Chondrocyte (in vitro differentiated cells): Measurements from ENCODE around the gene TEX51. TPM values are rescaled to one million over a fixed set of nuclear protein-coding genes. Genes with fewer than 3 reads are reported as not detected.

Source experiments
- DNase-seq: peaks from one replicate; pipeline ENCODE4 v3.0.0; 2021; ENCODE audit warnings: mixed read lengths, low spot score
- H3K27ac Mint-ChIP-seq: one replicate; pipeline ENCODE4 v1.8.0; 2021; ENCODE audit warnings: mild to moderate bottlenecking, moderate library complexity, mixed read lengths; ENCODE audit not compliant: unreplicated experiment
- H3K27me3 Mint-ChIP-seq: 2 replicates; pipeline ENCODE4 v1.8.0; 2021; ENCODE audit warnings: low read depth, mixed read lengths
- H3K36me3 Mint-ChIP-seq: 2 replicates; pipeline ENCODE4 v1.8.0; 2021; ENCODE audit warnings: low read depth, mixed read lengths
- H3K4me1 Mint-ChIP-seq: 2 replicates; pipeline ENCODE4 v1.8.0; 2021; ENCODE audit warnings: low read depth, mild to moderate bottlenecking, mixed read lengths
- H3K4me3 Mint-ChIP-seq: one replicate; pipeline ENCODE4 v1.8.0; 2021; ENCODE audit warnings: mild to moderate bottlenecking, moderate library complexity, mixed read lengths; ENCODE audit not compliant: unreplicated experiment
- H3K9me3 Mint-ChIP-seq: 2 replicates; pipeline ENCODE4 v1.8.0; 2021; ENCODE audit warnings: low read depth, mixed read lengths
- CTCF ChIP-seq: fragments of 200-600 bp; sonication (generic); IDR thresholded peaks from 2 replicates; pipeline ENCODE4 v1.5.0; 2021; ENCODE audit warnings: antibody characterized with exemption, mild to moderate bottlenecking, moderate library complexity
- total RNA-seq: library from RNA; stranded (reverse); gene quantifications from 3 replicates; pipeline ENCODE4 v1.2.1, GENCODE V29; 2021

TEX51 gene
- total RNA-seq, 1 donor from 2014 or later: not detected

- Mint-ChIP-seq H3K36me3 (no peaks in the 10 kb centered on the region), H3K9me3 (no peaks in the 10 kb centered on the region), H3K4me1 (no peaks in the 10 kb centered on the region), H3K27me3 (peaks cover 27% of the 10 kb centered on the region), H3K4me3 (no peak overlapping the region), H3K27ac (no peak overlapping the region)
- DNase-seq: no peak
- TF ChIP-seq CTCF: no peak
Observed at GRCh38 chr2:126851756-126852155, 46.9 kb upstream of the TEX51 start.

- no peak for TF ChIP-seq CTCF
- no peaks in the 10 kb centered on the region for H3K4me1 Mint-ChIP-seq
- DNase-seq: no peak
- no peaks in the 10 kb centered on the region for H3K9me3 Mint-ChIP-seq
- H3K27me3 Mint-ChIP-seq: peaks cover 27% of the 10 kb centered on the region
- H3K36me3 Mint-ChIP-seq: no peaks in the 10 kb centered on the region
- no peak overlapping the region for H3K4me3 Mint-ChIP-seq
- no peak overlapping the region for H3K27ac Mint-ChIP-seq
Observed at GRCh38 chr2:126852361-126852760, 46.3 kb upstream of the TEX51 start.

GRCh38 chr2:126855606-126856005, 43.1 kb upstream of the TEX51 start:
- Mint-ChIP-seq H3K27me3 (peaks cover 23% of the 10 kb centered on the region), H3K4me3 (no peak overlapping the region), H3K4me1 (no peaks in the 10 kb centered on the region), H3K27ac (no peak overlapping the region), H3K36me3 (no peaks in the 10 kb centered on the region), H3K9me3 (no peaks in the 10 kb centered on the region)
- DNase-seq: no peak
- TF ChIP-seq CTCF: no peak

- TF ChIP-seq CTCF: no peak
- no peaks in the 10 kb centered on the region for H3K4me1 Mint-ChIP-seq
- no peak overlapping the region for H3K4me3 Mint-ChIP-seq
- no peak for DNase-seq
- H3K36me3 Mint-ChIP-seq: no peaks in the 10 kb centered on the region
- peaks cover 26% of the 10 kb centered on the region for H3K27me3 Mint-ChIP-seq
- H3K9me3 Mint-ChIP-seq: no peaks in the 10 kb centered on the region
- no peak overlapping the region for H3K27ac Mint-ChIP-seq
Observed at GRCh38 chr2:126856403-126856802, 42.3 kb upstream of the TEX51 start.

GRCh38 chr2:126857502-126857901, 41.2 kb upstream of the TEX51 start:
- Mint-ChIP-seq H3K36me3 (no peaks in the 10 kb centered on the region), H3K27me3 (peaks cover 20% of the 10 kb centered on the region), H3K27ac (no peak overlapping the region), H3K4me3 (no peak overlapping the region), H3K4me1 (no peaks in the 10 kb centered on the region), H3K9me3 (no peaks in the 10 kb centered on the region)
- DNase-seq: no peak
- TF ChIP-seq CTCF: no peak
